ENCODE data around the gene EIF5A. TPM values are rescaled to one million over a fixed set of nuclear protein-coding genes. Genes with fewer than 3 reads are reported as not detected.

The EIF5A gene
- total and polyA plus RNA-seq, 9 of the 15 experiments (the other 6 are each of a cell fraction or from before 2014, with no cell fraction given): 22.9 to 1,163 (median 772) TPM

DNA sequence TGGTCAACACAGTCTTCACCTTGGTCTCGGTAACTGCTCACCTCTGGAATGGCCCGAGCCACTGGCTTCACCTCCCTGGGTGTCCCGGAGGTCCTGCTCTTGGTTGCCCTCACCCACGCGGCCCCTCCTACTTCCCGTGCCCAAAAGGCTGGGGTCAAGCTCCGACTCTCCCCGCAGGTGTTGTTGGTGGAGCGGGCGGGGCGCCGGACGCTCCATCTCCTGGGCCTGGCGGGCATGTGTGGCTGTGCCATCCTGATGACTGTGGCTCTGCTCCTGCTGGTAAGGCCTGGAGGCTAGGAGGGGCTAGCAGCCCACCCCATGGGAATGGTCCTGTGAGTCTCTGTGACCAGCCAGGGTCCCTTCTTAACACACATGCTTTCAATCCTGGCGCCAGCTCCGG lies 22.5 kb upstream of the EIF5A start (continued):
- TF ChIP-seq, protein P1, sequence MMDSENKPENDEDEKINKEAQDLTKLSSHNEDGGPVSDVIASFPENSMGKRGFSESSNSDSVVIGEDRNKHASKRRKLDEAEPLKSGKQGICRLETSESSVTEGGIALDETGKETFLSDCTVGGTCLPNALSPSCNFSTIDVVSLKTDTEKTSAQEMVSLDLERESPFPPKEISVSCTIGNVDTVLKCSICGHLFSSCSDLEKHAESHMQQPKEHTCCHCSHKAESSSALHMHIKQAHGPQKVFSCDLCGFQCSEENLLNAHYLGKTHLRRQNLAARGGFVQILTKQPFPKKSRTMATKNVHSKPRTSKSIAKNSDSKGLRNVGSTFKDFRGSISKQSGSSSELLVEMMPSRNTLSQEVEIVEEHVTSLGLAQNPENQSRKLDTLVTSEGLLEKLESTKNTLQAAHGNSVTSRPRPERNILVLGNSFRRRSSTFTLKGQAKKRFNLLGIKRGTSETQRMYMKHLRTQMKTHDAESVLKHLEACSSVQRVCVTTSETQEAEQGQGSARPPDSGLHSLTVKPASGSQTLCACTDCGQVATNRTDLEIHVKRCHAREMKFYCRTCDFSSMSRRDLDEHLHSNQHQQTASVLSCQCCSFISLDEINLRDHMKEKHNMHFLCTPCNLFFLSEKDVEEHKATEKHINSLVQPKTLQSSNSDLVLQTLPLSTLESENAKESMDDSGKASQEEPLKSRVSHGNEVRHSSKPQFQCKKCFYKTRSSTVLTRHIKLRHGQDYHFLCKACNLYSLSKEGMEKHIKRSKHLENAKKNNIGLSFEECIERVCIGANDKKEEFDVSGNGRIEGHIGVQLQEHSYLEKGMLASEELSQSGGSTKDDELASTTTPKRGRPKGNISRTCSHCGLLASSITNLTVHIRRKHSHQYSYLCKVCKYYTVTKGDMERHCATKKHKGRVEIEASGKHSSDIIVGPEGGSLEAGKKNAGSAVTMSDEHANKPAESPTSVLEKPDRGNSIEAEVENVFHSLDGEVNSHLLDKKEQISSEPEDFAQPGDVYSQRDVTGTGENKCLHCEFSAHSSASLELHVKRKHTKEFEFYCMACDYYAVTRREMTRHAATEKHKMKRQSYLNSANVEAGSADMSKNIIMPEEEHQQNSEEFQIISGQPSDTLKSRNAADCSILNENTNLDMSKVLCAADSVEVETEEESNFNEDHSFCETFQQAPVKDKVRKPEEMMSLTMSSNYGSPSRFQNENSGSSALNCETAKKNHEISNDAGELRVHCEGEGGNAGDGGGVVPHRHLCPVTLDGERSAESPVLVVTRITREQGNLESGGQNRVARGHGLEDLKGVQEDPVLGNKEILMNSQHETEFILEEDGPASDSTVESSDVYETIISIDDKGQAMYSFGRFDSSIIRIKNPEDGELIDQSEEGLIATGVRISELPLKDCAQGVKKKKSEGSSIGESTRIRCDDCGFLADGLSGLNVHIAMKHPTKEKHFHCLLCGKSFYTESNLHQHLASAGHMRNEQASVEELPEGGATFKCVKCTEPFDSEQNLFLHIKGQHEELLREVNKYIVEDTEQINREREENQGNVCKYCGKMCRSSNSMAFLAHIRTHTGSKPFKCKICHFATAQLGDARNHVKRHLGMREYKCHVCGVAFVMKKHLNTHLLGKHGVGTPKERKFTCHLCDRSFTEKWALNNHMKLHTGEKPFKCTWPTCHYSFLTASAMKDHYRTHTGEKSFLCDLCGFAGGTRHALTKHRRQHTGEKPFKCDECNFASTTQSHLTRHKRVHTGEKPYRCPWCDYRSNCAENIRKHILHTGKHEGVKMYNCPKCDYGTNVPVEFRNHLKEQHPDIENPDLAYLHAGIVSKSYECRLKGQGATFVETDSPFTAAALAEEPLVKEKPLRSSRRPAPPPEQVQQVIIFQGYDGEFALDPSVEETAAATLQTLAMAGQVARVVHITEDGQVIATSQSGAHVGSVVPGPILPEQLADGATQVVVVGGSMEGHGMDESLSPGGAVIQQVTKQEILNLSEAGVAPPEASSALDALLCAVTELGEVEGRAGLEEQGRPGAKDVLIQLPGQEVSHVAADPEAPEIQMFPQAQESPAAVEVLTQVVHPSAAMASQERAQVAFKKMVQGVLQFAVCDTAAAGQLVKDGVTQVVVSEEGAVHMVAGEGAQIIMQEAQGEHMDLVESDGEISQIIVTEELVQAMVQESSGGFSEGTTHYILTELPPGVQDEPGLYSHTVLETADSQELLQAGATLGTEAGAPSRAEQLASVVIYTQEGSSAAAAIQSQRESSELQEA (IDR thresholded peaks at IDR 0.05; ENCODE audit: low read depth): no peak
- no peak for TF ChIP-seq NCOR1 (IDR thresholded peaks at IDR 0.05)
- TF ChIP-seq, protein P2, sequence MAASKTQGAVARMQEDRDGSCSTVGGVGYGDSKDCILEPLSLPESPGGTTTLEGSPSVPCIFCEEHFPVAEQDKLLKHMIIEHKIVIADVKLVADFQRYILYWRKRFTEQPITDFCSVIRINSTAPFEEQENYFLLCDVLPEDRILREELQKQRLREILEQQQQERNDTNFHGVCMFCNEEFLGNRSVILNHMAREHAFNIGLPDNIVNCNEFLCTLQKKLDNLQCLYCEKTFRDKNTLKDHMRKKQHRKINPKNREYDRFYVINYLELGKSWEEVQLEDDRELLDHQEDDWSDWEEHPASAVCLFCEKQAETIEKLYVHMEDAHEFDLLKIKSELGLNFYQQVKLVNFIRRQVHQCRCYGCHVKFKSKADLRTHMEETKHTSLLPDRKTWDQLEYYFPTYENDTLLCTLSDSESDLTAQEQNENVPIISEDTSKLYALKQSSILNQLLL (CRISPR knock-in tag; IDR thresholded peaks at IDR 0.05; ENCODE audit: borderline replicate concordance): no peak
- no peak for TF ChIP-seq GTF2A2 (tag; IDR thresholded peaks at IDR 0.05)
